HepG2 (cell line): ENCODE data around the gene FCAMR. TPM values are rescaled to one million over a fixed set of nuclear protein-coding genes. Genes with fewer than 3 reads are reported as not detected.

Experiments
- ATF7-NPFF ChIP-seq: sonication (generic); formaldehyde crosslinking; IDR thresholded peaks from 2 replicates; pipeline ENCODE4 v1.8.1; 2023; ENCODE audit warnings: mild to moderate bottlenecking, low read depth, missing genetic modification reagents, moderate library complexity
- CEBPB ChIP-seq: IDR thresholded peaks from 2 replicates; pipeline ENCODE4 v1.6.1; 2011; ENCODE audit warnings: low read depth, low read length, improper control_type of control experiment, borderline replicate concordance
- CHD2 ChIP-seq: IDR thresholded peaks from 2 replicates; pipeline ENCODE4 v1.6.1; 2011; ENCODE audit warnings: low read depth, low read length, improper control_type of control experiment
- HNRNPL ChIP-seq: fragments of 200-400 bp; formaldehyde crosslinking; IDR thresholded peaks from 2 replicates; pipeline ENCODE4 v1.6.1; 2017; ENCODE audit warnings: mild to moderate bottlenecking, low read depth, low read length
- HOXD1 ChIP-seq: sonication (generic); formaldehyde crosslinking; IDR thresholded peaks from 2 replicates; pipeline ENCODE4 v1.5.0; 2020; ENCODE audit warnings: missing genetic modification reagents
- KAT7 ChIP-seq: IDR thresholded peaks from 2 replicates; pipeline ENCODE4 v1.6.1; 2018; ENCODE audit warnings: borderline replicate concordance, missing compliant biosample characterization
- KLF9 ChIP-seq: IDR thresholded peaks from 2 replicates; pipeline ENCODE4 v1.6.1; 2016; ENCODE audit warnings: low read depth
- NFKB2 ChIP-seq: sonication (generic); formaldehyde crosslinking; IDR thresholded peaks from 2 replicates; pipeline ENCODE4 v1.4.0; 2020; ENCODE audit warnings: missing genetic modification reagents, borderline replicate concordance
- PRMT3 ChIP-seq: sonication (generic); formaldehyde crosslinking; IDR thresholded peaks from 2 replicates; pipeline ENCODE4 v1.8.1; 2022; ENCODE audit warnings: low read depth, mild to moderate bottlenecking, moderate library complexity, missing genetic modification reagents, borderline replicate concordance
- RELA ChIP-seq: sonication (generic); formaldehyde crosslinking; IDR thresholded peaks from 2 replicates; pipeline ENCODE4 v1.4.0; 2020; ENCODE audit warnings: missing genetic modification reagents
- TEAD2 ChIP-seq: sonication (generic); formaldehyde crosslinking; IDR thresholded peaks from 2 replicates; pipeline ENCODE4 v1.9.0; 2021; ENCODE audit warnings: missing genetic modification reagents
- TOPORS ChIP-seq: sonication (generic); formaldehyde crosslinking; IDR thresholded peaks from 2 replicates; pipeline ENCODE4 v1.8.0; 2023; ENCODE audit warnings: mild to moderate bottlenecking, missing genetic modification reagents
- WIZ ChIP-seq: sonication (generic); formaldehyde crosslinking; IDR thresholded peaks from 2 replicates; pipeline ENCODE4 v1.5.1; 2020; ENCODE audit warnings: mild to moderate bottlenecking, missing genetic modification reagents
- ZNF143 ChIP-seq: sonication (generic); formaldehyde crosslinking; IDR thresholded peaks from 2 replicates; pipeline ENCODE4 v1.4.0; 2020; ENCODE audit warnings: missing genetic modification reagents
- ZNF232 ChIP-seq: sonication (generic); formaldehyde crosslinking; IDR thresholded peaks from 2 replicates; pipeline ENCODE4 v1.4.0; 2020; ENCODE audit warnings: missing genetic modification reagents, borderline replicate concordance
- ZNF33A ChIP-seq: sonication (generic); formaldehyde crosslinking; IDR thresholded peaks from 2 replicates; pipeline ENCODE4 v1.5.1; 2020; ENCODE audit warnings: missing genetic modification reagents, mild to moderate bottlenecking, moderate library complexity, borderline replicate concordance
- ZNF850 ChIP-seq: sonication (generic); formaldehyde crosslinking; conservative IDR thresholded peaks from 2 replicates; pipeline ENCODE4 v1.9.0; 2021; ENCODE audit warnings: mild to moderate bottlenecking, missing genetic modification reagents
- ZXDC ChIP-seq: sonication (generic); formaldehyde crosslinking; IDR thresholded peaks from 2 replicates; pipeline ENCODE4 v1.5.0; 2020; ENCODE audit warnings: mild to moderate bottlenecking, missing genetic modification reagents
- polyA plus RNA-seq, 8 experiments: library from polyadenylated mRNA; depleted of rRNA in 3 of 8; stranded (reverse) in 7 of 8; unstranded in 1 of 8; fragments of >200 nt; fragmentation: Illumina TruSeq in 4 of 8; extraction: Trizol in 4 of 8; gene quantifications; 2 replicates each; pipeline versions ENCODE4 v1.2.1 to v1.2.3, GENCODE V29; 2011 to 2016; ENCODE audit warnings: low read depth in 4 of 8, missing spikeins in 1 of 8, mixed read lengths in 1 of 8; ENCODE audit not compliant: insufficient read depth in 1 of 8
- total RNA-seq, 5 experiments: library from RNA; depleted of rRNA; stranded (reverse); fragments of >200 nt; fragmentation: Illumina TruSeq; extraction: Trizol; gene quantifications; 2 replicates each; pipeline ENCODE4 v1.2.3, GENCODE V29; 2016; ENCODE audit warnings: low read depth in 1 of 5
- TF ChIP-seq, protein P1 (sequence below), 2 experiments: sonication (generic) in 1 of 2; formaldehyde crosslinking in 1 of 2; IDR thresholded peaks; 2 replicates each; pipeline versions ENCODE4 v1.4.0 to v1.6.1; 2018 to 2020; ENCODE audit warnings: missing genetic modification reagents in 2 of 2, borderline replicate concordance in 1 of 2, low read depth in 1 of 2, mild to moderate bottlenecking in 1 of 2, missing biosample characterization in 1 of 2
- TF ChIP-seq, protein P2 (sequence below): sonication (generic); formaldehyde crosslinking; IDR thresholded peaks from 2 replicates; pipeline ENCODE4 v1.9.0; 2021; ENCODE audit warnings: mild to moderate bottlenecking, missing genetic modification reagents

The FCAMR gene
- total and polyA plus RNA-seq, 2 of the 13 experiments (the other 11 are each of a cell fraction or from before 2014, with no cell fraction given): not detected

- TF ChIP-seq KAT7 (CRISPR knock-in tag) (no peak), TOPORS (no peak), CHD2 (no peak), HOXD1 (CRISPR knock-in tag) (no peak), ZNF232 (CRISPR knock-in tag) (no peak), CEBPB (no peak), ATF7-NPFF (no peak), TEAD2 (CRISPR knock-in tag) (no peak), ZNF850 (CRISPR knock-in tag) (no peak), RELA (CRISPR knock-in tag) (no peak), KLF9 (CRISPR knock-in tag) (0 out of 2 replicates have a peak, but pooled peaks have one; percentile 33), HNRNPL (no peak), PRMT3 (CRISPR knock-in tag) (no peak), WIZ (CRISPR knock-in tag) (no peak), NFKB2 (no peak), ZXDC (CRISPR knock-in tag) (no peak), ZNF33A (CRISPR knock-in tag) (no peak), ZNF143 (no peak)
- TF ChIP-seq, protein P1, sequence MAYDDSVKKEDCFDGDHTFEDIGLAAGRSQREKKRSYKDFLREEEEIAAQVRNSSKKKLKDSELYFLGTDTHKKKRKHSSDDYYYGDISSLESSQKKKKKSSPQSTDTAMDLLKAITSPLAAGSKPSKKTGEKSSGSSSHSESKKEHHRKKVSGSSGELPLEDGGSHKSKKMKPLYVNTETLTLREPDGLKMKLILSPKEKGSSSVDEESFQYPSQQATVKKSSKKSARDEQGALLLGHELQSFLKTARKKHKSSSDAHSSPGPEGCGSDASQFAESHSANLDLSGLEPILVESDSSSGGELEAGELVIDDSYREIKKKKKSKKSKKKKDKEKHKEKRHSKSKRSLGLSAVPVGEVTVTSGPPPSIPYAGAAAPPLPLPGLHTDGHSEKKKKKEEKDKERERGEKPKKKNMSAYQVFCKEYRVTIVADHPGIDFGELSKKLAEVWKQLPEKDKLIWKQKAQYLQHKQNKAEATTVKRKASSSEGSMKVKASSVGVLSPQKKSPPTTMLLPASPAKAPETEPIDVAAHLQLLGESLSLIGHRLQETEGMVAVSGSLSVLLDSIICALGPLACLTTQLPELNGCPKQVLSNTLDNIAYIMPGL (CRISPR knock-in tag; IDR thresholded peaks at IDR 0.05; ENCODE audit: borderline replicate concordance in 1 of 2, low read depth in 1 of 2): 0 out of 4 replicates have a peak, but pooled peaks of 1 of the 2 experiments have one; percentile 33
- TF ChIP-seq, protein P2, sequence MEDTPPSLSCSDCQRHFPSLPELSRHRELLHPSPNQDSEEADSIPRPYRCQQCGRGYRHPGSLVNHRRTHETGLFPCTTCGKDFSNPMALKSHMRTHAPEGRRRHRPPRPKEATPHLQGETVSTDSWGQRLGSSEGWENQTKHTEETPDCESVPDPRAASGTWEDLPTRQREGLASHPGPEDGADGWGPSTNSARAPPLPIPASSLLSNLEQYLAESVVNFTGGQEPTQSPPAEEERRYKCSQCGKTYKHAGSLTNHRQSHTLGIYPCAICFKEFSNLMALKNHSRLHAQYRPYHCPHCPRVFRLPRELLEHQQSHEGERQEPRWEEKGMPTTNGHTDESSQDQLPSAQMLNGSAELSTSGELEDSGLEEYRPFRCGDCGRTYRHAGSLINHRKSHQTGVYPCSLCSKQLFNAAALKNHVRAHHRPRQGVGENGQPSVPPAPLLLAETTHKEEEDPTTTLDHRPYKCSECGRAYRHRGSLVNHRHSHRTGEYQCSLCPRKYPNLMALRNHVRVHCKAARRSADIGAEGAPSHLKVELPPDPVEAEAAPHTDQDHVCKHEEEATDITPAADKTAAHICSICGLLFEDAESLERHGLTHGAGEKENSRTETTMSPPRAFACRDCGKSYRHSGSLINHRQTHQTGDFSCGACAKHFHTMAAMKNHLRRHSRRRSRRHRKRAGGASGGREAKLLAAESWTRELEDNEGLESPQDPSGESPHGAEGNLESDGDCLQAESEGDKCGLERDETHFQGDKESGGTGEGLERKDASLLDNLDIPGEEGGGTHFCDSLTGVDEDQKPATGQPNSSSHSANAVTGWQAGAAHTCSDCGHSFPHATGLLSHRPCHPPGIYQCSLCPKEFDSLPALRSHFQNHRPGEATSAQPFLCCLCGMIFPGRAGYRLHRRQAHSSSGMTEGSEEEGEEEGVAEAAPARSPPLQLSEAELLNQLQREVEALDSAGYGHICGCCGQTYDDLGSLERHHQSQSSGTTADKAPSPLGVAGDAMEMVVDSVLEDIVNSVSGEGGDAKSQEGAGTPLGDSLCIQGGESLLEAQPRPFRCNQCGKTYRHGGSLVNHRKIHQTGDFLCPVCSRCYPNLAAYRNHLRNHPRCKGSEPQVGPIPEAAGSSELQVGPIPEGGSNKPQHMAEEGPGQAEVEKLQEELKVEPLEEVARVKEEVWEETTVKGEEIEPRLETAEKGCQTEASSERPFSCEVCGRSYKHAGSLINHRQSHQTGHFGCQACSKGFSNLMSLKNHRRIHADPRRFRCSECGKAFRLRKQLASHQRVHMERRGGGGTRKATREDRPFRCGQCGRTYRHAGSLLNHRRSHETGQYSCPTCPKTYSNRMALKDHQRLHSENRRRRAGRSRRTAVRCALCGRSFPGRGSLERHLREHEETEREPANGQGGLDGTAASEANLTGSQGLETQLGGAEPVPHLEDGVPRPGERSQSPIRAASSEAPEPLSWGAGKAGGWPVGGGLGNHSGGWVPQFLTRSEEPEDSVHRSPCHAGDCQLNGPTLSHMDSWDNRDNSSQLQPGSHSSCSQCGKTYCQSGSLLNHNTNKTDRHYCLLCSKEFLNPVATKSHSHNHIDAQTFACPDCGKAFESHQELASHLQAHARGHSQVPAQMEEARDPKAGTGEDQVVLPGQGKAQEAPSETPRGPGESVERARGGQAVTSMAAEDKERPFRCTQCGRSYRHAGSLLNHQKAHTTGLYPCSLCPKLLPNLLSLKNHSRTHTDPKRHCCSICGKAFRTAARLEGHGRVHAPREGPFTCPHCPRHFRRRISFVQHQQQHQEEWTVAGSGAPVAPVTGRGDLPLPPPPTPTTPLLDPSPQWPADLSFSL (CRISPR knock-in tag): no peak
Measured at GRCh38 chr1:207009182-207009850, 39.1 kb upstream of the FCAMR start (continued).
